ENCODE data around the gene PER1. TPM values are rescaled to one million over a fixed set of nuclear protein-coding genes. Genes with fewer than 3 reads are reported as not detected.

Gene PER1
- total and polyA plus RNA-seq, 2 of the 13 experiments (the other 11 are each of a cell fraction or from before 2014, with no cell fraction given) = 2.6 to 3.6 TPM

GRCh38 chr17:8186446-8186786, 34.2 kb upstream of the PER1 start (continued):
- TF ChIP-seq, protein P1, sequence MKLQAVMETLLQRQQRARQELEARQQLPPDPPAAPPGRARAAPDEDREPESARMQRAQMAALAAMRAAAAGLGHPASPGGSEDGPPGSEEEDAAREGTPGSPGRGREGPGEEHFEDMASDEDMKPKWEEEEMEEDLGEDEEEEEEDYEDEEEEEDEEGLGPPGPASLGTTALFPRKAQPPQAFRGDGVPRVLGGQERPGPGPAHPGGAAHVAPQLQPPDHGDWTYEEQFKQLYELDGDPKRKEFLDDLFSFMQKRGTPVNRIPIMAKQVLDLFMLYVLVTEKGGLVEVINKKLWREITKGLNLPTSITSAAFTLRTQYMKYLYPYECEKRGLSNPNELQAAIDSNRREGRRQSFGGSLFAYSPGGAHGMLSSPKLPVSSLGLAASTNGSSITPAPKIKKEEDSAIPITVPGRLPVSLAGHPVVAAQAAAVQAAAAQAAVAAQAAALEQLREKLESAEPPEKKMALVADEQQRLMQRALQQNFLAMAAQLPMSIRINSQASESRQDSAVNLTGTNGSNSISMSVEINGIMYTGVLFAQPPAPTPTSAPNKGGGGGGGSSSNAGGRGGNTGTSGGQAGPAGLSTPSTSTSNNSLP (IDR thresholded peaks at IDR 0.05; ENCODE audit: low read depth, low read length) = no peak
- TF ChIP-seq HCFC1 (IDR thresholded peaks at IDR 0.05; ENCODE audit: low read depth, low read length) (no peak), ZMAT5 (CRISPR knock-in tag; IDR thresholded peaks at IDR 0.05; ENCODE audit: borderline replicate concordance, low read depth) (no peak), ZBTB3 (CRISPR knock-in tag; IDR thresholded peaks at IDR 0.05; ENCODE audit: borderline replicate concordance, low read depth) (0 out of 2 replicates have a peak, but pooled peaks have one; percentile 73), KAT2B (IDR thresholded peaks at IDR 0.05; ENCODE audit: borderline replicate concordance, low read depth, low read length) (no peak), NR2C2 (CRISPR knock-in tag; IDR thresholded peaks at IDR 0.05; ENCODE audit: borderline replicate concordance) (peak; percentile 14; the same call in 1 of the 2 replicates), HOXA7 (CRISPR knock-in tag; IDR thresholded peaks at IDR 0.05) (no peak), ZNF350 (CRISPR knock-in tag; IDR thresholded peaks at IDR 0.05; ENCODE audit: borderline replicate concordance, low read depth) (peak; percentile 15; the same call in 1 of the 2 replicates), ZNF670 (CRISPR knock-in tag; IDR thresholded peaks at IDR 0.05; ENCODE audit: borderline replicate concordance) (no peak), AGO2 (optimal IDR thresholded peaks at IDR 0.05; ENCODE audit: low read depth, low read length) (no peak), SIN3B (IDR thresholded peaks at IDR 0.05; ENCODE audit: low read length) (no peak), ZNF326 (CRISPR knock-in tag; IDR thresholded peaks at IDR 0.05; ENCODE audit: borderline replicate concordance) (no peak), MED1 (CRISPR knock-in tag; IDR thresholded peaks at IDR 0.05) (0 out of 2 replicates have a peak, but pooled peaks have one; percentile 1), ATF3 (CRISPR knock-in tag; IDR thresholded peaks at IDR 0.05) (no peak), ZNF580 (CRISPR knock-in tag; IDR thresholded peaks at IDR 0.05; ENCODE audit: borderline replicate concordance, low read depth) (no peak; the same call in 1 of the 2 replicates)
- TF ChIP-seq, protein P2, sequence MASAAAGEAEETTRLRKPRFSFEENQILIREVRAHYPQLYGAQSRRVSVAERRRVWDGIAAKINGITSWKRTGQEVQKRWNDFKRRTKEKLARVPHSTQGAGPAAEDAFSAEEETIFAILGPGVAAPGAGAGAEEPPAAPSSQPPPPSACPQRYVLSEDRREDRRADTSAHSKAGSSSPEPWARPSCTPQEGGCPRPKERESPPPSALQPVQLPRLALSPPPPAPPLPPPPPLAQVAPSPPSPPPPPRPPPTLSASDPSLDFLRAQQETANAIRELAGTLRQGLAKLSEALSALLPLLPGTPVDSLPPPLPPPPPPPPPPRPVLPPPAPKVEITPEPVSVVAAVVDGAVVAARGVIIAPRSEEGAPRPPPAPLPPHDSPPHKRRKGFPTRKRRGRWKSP (CRISPR knock-in tag; IDR thresholded peaks at IDR 0.05) = no peak
- TF ChIP-seq, protein P3, sequence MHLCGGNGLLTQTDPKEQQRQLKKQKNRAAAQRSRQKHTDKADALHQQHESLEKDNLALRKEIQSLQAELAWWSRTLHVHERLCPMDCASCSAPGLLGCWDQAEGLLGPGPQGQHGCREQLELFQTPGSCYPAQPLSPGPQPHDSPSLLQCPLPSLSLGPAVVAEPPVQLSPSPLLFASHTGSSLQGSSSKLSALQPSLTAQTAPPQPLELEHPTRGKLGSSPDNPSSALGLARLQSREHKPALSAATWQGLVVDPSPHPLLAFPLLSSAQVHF (CRISPR knock-in tag; IDR thresholded peaks at IDR 0.05) = no peak
- TF ChIP-seq, protein P4, sequence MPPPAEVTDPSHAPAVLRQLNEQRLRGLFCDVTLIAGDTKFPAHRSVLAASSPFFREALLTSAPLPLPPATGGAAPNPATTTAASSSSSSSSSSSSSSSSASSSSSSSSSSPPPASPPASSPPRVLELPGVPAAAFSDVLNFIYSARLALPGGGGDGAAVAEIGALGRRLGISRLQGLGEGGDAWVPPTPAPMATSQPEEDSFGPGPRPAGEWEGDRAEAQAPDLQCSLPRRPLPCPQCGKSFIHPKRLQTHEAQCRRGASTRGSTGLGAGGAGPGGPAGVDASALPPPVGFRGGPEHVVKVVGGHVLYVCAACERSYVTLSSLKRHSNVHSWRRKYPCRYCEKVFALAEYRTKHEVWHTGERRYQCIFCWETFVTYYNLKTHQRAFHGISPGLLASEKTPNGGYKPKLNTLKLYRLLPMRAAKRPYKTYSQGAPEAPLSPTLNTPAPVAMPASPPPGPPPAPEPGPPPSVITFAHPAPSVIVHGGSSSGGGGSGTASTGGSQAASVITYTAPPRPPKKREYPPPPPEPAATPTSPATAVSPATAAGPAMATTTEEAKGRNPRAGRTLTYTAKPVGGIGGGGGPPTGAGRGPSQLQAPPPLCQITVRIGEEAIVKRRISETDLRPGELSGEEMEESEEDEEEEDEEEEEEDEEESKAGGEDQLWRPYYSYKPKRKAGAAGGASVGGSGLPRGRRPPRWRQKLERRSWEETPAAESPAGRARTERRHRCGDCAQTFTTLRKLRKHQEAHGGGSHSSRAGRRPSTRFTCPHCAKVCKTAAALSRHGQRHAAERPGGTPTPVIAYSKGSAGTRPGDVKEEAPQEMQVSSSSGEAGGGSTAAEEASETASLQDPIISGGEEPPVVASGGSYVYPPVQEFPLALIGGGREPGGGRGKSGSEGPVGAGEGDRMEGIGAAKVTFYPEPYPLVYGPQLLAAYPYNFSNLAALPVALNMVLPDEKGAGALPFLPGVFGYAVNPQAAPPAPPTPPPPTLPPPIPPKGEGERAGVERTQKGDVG (CRISPR knock-in tag; IDR thresholded peaks at IDR 0.05; ENCODE audit: borderline replicate concordance) = 0 out of 2 replicates have a peak, but pooled peaks have one; percentile 35
- TF ChIP-seq, protein P5, sequence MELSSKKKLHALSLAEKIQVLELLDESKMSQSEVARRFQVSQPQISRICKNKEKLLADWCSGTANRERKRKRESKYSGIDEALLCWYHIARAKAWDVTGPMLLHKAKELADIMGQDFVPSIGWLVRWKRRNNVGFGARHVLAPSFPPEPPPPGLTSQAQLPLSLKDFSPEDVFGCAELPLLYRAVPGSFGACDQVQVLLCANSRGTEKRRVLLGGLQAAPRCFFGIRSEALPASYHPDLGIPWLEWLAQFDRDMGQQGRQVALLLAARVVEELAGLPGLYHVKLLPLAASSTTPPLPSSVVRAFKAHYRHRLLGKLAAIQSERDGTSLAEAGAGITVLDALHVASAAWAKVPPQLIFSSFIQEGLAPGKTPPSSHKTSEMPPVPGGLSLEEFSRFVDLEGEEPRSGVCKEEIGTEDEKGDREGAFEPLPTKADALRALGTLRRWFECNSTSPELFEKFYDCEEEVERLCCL (CRISPR knock-in tag; IDR thresholded peaks at IDR 0.05; ENCODE audit: borderline replicate concordance) = 0 out of 2 replicates have a peak, but pooled peaks have one; percentile 23

All from HepG2 (cell line).